Midbrain (tissue), 1 donor: ENCODE measurements around the gene PDXDC1.
A peak's percentile ranks its signal among the peaks of the same experiment; 100 is the strongest.
"Not testable (repeated sequence)": the region's sequence is repeated elsewhere in the genome, so short reads cannot be mapped to it uniquely, and the experiment has no call there.

ENCODE experiments used
- DNase-seq: peaks from one replicate; lab custom pipeline; 2025; lab: John Stamatoyannopoulos, UW

Gene PDXDC1

DNA sequence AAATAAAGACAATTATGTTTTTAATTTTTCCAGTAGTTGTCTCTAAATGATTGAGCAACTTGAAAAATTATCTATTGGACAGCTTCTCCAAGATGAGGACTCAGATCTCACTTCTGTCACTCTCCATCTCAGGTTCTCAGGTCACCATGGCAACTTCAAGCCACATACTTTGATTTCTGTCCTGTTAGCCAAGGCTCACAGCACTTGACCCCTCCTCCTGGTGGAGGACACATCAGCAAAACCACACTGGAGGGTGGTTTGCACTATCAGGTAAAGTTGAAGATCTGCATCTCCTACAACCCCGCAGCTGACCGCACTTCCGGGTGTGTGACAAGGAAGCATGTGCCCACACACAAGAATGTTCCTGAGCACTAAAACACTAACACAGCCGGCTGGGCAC is 91.1 kb downstream of the PDXDC1 start:
- DNase-seq, result not testable (repeated sequence)

- DNase-seq, result not testable (repeated sequence)
These were observed 91.9 kb downstream of the PDXDC1 start for GRCh38 chr16:15066690-15067089.

DNA sequence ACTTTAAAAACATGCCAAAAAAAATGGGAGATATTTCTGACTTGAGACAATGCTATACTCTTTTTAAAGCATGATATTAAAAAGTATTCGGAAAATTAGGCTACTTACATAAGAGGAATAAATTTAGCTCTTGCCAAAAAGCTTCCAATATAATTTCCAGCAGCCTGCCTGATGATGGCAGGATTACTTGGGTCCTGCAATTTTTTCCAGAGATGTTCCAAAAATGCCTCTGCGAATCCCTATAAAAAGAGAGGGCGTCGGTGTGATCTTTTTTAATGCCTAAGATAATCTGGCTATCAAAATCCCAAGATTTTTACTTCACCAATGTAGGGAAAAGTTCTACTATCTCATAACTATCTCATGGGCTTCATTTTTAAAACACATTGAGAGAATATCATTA is 96.2 kb downstream of the PDXDC1 start:
- DNase-seq, result not testable (repeated sequence)

- DNase-seq, result not testable (repeated sequence)
These were observed 97.3 kb downstream of the PDXDC1 start for GRCh38 chr16:15071916-15072769.

- no peak for DNase-seq
These were observed 98.3 kb downstream of the PDXDC1 start for GRCh38 chr16:15073101-15073500.

- DNase-seq, result not testable (repeated sequence)
These were observed 101.3 kb downstream of the PDXDC1 start for GRCh38 chr16:15076161-15076560.

DNA sequence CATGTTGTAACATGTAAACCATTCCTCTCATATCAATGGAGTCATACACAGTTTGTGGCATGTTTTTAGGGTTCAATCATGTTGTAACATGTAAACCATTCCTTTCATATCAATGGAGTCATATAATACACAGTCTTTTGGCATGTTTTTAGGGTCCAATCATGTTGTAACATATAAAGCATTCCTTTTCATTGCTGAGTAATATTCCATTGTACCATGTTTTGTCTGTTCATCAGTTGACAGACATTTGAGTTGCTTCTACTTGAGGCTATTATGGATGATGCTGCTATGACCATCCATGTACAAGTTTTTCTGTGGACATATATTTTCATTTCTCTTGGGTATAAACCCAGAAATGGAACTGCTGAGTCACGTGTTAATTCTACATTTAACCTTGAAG is 106.1 kb downstream of the PDXDC1 start:
- not testable (repeated sequence) for DNase-seq

DNA sequence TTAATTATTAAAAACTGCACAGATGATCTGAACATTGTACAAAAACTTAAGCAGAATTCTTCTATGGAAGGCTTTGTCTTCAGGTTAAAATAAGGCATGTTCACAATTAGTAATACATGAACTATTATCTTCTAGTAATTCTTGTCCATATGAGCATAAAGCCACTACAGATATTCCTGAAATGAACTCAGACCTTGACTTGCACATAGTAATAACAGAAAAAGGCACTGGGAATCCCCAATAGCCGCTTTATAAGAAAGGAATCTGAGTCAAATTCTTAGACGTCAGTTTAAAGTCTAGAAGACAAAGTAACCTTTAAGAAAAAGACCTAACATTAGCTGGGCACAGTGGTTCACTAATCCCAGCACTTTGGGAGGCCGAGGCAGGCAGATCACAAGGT is 108.0 kb downstream of the PDXDC1 start:
- not testable (repeated sequence) for DNase-seq

GRCh38 chr16:15090663-15091269 is 115.9 kb downstream of the PDXDC1 start:
- DNase-seq, result not testable (repeated sequence)

DNA sequence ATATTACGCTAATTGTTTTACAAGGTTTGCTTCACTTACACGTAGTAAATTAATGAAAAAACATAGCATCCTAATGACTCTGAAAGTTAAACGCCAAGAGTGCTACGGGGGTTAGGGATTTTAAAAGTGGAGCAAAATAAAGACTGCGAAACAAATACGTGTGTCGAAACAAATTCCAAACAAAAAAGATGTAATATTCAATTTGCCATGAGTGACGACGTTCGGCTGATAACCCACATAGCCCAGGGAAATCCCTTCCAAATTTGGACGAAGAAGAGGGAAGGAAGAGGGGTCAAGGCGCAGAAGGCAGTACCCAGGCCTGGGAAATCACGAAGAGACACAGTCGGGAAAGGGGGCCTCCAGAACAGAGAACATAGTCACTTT is 118.7 kb downstream of the PDXDC1 start:
- DNase-seq, result not testable (repeated sequence)

DNA sequence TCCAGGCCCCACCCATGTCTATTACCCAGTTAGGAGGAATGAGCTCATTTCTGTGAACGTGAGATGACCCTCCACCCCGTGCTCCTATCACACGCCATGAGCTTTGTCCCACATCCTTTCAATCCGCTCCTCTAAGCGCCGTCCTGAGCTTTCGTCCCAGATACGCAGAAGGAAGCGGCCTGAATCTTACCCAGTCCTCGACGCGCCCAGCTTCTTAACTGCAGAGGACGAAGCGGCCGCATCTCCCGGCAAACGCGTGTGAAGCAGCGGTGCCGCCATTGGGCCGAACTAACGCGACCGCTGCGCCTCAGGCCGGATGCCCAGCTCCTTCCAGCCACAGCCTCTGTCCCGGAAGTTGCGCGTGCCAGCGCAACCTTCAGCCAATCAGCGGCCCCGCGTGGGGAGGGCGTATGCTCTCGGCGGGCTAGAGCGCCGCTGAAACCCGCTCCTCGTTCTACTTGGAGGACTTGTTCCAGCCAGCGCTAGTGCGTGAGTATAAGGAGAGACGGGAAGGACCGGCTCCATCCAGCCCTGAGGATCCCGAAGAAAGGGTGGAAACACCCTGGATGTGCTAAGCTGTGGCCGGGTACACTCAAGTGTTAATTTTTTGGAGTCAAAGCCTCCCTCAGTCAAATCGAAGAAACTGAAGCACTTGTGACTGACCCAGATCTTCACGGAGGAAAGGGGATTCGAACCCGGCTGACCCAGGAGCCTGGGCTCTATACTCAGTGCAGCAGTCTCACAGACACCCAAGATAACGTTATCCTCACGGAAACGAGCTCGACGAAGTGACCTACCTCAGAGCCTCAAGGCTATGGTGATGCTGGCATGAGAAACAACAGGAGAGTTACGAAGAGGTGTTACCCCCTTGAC is 119.4 kb downstream of the PDXDC1 start, which contains the start of gene RRN3:
Gene RRN3, minus strand, starts transcription at position 318 of the 873 bp plus-strand sequence. Its CDS starts 39 bp downstream, at position 279.
- DNase-seq, result peak; percentile 94

DNA sequence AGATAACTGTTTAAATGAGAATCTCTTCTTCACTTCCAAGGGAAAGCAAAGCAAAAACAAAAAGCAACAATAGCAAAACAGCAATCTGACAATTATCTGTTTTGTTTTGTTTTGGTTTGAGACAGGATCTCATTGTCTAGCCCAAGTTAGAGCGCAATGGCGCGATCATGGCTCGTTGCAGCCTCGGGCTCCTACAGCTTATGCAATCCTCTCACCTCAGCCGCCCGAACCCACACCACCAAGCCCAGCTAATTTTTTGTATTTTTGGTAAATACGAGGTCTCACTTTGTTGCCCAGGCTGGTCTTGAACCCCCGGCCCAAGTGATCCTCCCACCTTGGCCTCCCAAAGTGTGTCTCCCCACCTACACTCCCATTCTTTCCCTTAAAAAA is 121.8 kb downstream of the PDXDC1 start:
- DNase-seq, result not testable (repeated sequence)

- DNase-seq, result not testable (repeated sequence)
These were observed 124.6 kb downstream of the PDXDC1 start for GRCh38 chr16:15099366-15099909.

DNA sequence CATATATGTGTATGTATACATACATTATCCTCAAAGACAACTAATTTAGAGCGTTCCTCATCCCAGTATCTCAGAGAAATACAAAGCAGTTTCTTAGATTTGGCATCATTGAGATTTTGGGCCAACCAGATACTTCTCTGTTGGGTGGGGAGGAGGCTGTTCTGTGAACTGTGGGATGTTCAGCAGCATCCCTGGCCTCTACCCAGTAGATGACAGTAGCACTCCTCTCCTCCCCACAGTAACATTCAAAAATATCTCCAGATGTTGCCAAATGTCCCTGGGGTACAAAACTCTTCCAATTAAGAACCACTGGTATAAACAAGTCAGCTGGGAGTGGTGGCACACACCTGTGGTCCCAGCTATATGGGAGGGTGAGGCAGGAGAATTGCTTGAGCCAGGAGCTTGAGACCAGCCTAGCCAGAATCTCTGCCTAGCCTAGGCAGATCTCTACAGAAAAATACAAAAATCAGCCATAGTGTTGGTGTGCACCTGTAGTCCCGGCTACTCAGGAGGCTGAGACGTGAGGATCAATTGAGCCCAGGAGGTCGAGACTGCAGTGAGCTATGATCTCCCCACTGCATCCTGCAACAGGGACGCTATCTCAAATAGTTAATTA is 125.7 kb downstream of the PDXDC1 start:
- DNase-seq, result not testable (repeated sequence)

- not testable (repeated sequence) for DNase-seq
These were observed 153.0 kb downstream of the PDXDC1 start for GRCh38 chr16:15127641-15128425.

- DNase-seq, result not testable (repeated sequence)
These were observed 155.6 kb downstream of the PDXDC1 start for GRCh38 chr16:15130256-15130932.

DNA sequence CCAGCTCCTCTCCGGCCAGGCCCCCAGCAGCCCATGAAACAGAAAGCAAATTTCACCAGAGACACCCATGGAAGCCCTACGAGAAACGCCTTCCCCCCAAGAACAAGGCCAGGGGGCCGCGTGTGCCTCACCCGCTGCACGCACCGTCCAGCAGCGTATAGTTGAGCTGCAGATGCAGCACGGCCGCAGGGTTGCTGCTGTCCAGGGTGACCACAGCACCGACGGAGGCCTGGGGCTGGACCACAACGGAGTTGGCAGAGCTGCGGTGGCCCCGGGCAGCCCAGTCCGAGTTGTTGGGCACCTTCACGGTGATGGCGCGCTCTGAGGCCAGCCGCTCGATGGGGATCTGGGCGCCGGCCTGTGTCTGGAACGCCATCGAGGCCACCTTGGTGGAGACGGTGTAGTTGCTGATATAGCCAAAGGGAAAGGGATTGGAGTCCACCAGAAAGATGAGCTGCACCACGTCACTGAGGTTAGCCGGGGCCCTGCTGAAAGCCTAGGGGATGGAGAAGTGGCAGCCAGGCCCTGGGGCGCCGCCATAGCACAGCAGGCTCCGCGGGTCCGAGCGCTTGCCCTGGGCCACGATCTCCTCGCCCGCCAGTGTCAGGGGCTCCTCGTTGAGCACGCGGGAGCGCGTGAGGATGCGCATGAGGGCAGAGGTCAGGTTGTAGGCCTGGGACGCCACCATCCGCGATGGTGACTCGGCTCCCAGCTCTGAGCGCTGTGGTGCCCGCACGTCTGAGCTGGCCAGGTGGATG is 156.3 kb downstream of the PDXDC1 start:
- DNase-seq, result not testable (repeated sequence)

DNA sequence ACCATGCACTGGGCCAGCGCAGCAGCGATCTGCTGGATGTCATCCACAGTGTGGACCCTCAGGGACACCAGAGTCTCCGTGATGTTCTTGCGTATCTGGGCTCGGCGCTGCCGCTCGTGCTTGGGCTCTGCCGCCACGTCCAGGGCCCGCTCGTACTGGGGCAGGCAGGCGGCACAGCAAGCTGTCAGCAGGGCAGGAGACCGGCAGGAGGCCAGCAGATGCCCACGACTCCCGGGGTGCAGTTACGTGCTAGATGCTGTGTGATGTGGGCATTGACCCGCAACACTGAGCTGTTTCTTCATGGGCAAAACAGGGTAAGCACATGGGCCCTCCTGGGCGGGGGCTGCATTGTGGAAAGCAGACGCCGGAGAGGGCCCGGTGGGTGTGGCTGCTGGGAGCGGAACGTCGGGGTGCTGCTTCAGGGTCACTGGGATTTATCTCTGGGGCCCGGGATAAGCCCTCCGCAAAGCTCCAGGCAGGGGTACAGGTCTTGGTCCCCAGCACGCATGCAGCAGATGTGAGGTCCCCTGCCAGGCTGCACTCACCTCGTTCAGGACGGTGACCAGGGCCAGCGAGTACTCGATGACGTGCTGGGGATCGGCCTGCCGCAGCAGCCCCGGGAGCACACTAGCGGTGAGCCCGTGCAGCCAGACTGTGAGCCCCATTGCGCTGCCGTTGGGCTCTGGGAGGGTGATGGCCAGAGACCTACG is 158.0 kb downstream of the PDXDC1 start:
- not testable (repeated sequence) for DNase-seq

DNA sequence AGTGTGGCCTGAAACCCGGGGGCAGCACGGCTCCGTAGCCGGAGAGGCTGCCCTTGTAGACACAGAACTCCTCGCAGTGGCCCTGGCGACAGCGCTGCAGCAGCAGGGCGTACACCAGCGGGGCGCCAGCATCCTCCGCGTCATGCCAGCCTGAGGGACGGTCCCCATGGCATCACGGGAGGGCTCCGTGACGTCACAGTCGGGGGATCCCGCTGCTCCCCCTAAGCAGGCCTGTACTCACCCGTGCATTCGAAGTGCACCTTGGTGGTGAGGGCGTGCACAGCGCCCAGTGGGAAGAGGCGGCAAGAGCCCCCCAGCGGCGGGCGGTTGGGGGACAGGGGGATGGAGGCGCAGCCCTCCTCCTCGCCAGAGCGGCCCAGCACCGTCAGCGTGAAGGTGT is 158.7 kb downstream of the PDXDC1 start:
- not testable (repeated sequence) for DNase-seq
